ENCODE measurements around the gene TNPO1. TPM values are rescaled to one million over a fixed set of nuclear protein-coding genes. Genes with fewer than 3 reads are reported as not detected.

The TNPO1 gene
- total and polyA plus RNA-seq, 2 experiments from 2014 or later = 40.4 to 195 TPM

DNA sequence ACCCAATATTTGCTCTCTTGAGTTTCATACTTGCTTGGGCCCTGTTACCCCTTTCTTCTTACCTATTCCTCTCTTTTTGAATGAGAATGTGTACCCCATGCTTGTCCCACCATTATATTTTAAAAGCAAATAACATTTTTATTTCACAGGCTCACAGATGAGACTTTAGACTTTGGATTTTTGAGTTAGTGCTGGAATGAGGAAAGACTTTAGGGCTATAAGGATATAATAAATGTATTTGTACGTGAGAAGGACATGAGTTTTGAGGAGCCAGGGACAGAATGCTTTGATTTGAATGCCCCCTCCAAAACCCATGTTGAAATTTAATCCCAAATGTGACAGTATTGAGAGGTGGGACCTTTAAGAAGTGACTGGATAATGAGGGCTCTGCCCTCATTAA, 33.1 kb upstream of the TNPO1 start:
- Histone ChIP-seq H3K36me3 (no peaks in the 10 kb centered on the region), H3K4me3 (no peak overlapping the region), H3K27ac (no peak overlapping the region), H3K27me3 (no peaks in the 10 kb centered on the region), H3K9me3 (ENCODE audit: low read depth) (no peaks in the 10 kb centered on the region), H3K4me1 (ENCODE audit: low read depth) (no peaks in the 10 kb centered on the region)
- no peak for DNase-seq (ENCODE audit: low read depth in 1 of 2, low spot score in 1 of 2)
- TF ChIP-seq, protein P1, sequence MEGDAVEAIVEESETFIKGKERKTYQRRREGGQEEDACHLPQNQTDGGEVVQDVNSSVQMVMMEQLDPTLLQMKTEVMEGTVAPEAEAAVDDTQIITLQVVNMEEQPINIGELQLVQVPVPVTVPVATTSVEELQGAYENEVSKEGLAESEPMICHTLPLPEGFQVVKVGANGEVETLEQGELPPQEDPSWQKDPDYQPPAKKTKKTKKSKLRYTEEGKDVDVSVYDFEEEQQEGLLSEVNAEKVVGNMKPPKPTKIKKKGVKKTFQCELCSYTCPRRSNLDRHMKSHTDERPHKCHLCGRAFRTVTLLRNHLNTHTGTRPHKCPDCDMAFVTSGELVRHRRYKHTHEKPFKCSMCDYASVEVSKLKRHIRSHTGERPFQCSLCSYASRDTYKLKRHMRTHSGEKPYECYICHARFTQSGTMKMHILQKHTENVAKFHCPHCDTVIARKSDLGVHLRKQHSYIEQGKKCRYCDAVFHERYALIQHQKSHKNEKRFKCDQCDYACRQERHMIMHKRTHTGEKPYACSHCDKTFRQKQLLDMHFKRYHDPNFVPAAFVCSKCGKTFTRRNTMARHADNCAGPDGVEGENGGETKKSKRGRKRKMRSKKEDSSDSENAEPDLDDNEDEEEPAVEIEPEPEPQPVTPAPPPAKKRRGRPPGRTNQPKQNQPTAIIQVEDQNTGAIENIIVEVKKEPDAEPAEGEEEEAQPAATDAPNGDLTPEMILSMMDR (IDR thresholded peaks at IDR 0.05; ENCODE audit: low read depth, low read length) = no peak

DNA sequence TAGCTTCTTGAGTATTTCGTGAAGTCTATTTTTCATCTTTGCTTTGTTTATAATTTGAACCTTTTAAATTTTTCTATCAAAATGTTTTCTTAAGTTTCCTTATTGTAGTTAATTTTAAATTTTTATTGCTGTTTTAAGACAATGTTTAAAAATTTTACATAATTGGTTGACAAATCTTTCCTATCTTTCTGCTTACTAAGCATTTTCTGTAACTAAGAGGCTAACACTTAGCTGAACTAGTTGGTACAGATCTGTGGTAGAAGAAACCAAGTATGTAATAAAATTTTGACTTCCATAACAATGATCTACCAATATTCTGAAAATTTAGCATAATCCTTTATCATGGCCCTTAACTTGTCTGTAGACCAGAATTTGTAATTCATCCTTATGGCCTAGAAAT, 32.3 kb upstream of the TNPO1 start:
- no peak for DNase-seq (ENCODE audit: low read depth in 1 of 2, low spot score in 1 of 2)

DNA sequence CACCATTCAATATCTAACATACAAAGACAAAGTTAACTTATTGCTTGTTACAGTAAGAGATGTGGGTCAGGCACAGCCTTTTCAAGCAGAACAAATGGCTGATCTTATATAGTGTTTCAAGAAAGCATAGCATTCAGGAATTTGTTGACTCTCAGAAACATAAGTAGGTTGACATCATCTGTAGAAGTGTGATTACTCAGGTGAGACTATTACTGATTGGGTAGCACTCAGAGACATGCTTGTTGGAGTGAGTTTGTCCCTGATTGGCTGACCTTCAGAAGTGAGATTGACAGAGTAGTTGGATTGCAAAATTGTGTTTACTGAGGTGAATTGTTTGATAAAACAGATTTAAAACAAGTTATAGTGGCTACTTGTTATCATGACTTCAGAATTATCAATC, 30.7 kb upstream of the TNPO1 start:
- Histone ChIP-seq H3K4me1 (ENCODE audit: low read depth) (no peaks in the 10 kb centered on the region), H3K4me3 (no peak overlapping the region), H3K27ac (no peak overlapping the region), H3K36me3 (no peaks in the 10 kb centered on the region), H3K9me3 (ENCODE audit: low read depth) (no peaks in the 10 kb centered on the region), H3K27me3 (no peaks in the 10 kb centered on the region)
- DNase-seq (ENCODE audit: low read depth in 1 of 2, low spot score in 1 of 2) = no peak
- TF ChIP-seq, protein P1 (IDR thresholded peaks at IDR 0.05; ENCODE audit: low read depth, low read length) = no peak

More for the DNA sequence above, 32.3 kb upstream of the TNPO1 start:
- Histone ChIP-seq H3K4me1 (ENCODE audit: low read depth) (no peaks in the 10 kb centered on the region), H3K36me3 (no peaks in the 10 kb centered on the region), H3K4me3 (no peak overlapping the region), H3K9me3 (ENCODE audit: low read depth) (no peaks in the 10 kb centered on the region), H3K27me3 (no peaks in the 10 kb centered on the region), H3K27ac (no peak overlapping the region)
- TF ChIP-seq, protein P1 (IDR thresholded peaks at IDR 0.05; ENCODE audit: low read depth, low read length) = no peak

DNA sequence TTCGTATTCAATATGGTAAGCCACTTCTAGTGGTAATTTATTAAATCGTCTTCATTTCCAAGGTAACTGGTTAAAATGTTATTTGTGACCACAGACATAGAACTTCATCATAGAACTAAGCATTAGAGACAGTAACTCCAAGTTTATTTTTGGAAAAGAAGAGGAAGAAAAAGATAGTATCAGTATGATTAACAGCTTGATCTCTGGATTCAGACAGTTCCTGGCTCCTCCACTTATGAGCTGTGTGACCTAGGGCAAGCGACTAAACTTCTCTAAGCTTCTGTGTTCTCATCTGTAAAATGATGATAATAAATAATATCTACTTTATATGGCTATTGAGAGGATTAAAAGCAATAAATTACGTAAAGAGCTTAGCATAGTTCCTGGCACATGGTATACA, 29.8 kb upstream of the TNPO1 start:
- Histone ChIP-seq H3K36me3 (no peaks in the 10 kb centered on the region), H3K9me3 (ENCODE audit: low read depth) (no peaks in the 10 kb centered on the region), H3K4me3 (no peak overlapping the region), H3K4me1 (ENCODE audit: low read depth) (no peaks in the 10 kb centered on the region), H3K27me3 (no peaks in the 10 kb centered on the region), H3K27ac (no peak overlapping the region)
- TF ChIP-seq, protein P1 (IDR thresholded peaks at IDR 0.05; ENCODE audit: low read depth, low read length) = no peak
- DNase-seq (ENCODE audit: low read depth in 1 of 2, low spot score in 1 of 2) = no peak

DNA sequence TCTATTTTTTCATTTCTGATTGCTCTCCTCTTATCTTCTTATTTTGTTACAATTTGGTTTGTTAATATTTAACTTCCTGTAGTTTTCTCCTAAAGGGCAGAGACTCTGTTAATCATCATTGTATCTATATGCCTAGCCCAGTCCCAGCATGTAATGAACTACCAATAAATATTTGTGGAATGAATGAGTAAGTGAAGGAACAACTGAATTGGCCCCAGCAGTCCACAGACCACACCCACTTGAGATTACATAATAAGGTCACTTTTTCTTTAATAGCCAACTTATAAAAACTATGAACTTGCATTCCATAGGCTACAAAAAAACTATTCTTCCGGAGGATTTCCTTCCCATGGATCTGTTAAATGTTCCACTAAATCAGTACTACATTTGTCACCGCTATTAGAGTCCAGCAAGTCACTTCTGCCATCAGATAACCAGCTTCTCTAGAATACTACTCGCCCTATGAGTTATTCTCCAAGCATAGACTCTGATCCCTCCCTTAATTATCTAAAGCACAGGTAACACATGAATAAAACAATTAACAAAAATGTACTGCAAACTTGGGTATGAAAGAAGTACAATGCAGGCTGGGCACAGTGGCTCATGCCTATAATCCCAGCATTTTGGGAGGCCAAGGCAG, 27.5 kb upstream of the TNPO1 start:
- TF ChIP-seq, protein P1 (IDR thresholded peaks at IDR 0.05; ENCODE audit: low read depth, low read length) = no peak
- Histone ChIP-seq H3K36me3 (no peaks in the 10 kb centered on the region), H3K9me3 (ENCODE audit: low read depth) (no peaks in the 10 kb centered on the region), H3K27ac (no peak overlapping the region), H3K27me3 (no peaks in the 10 kb centered on the region), H3K4me1 (ENCODE audit: low read depth) (no peaks in the 10 kb centered on the region), H3K4me3 (no peak overlapping the region)
- DNase-seq (ENCODE audit: low read depth in 1 of 2, low spot score in 1 of 2) = no peak
